Activated CD8-positive, alpha-beta memory T cell treated with anti-CD3 and anti-CD28 coated beads, Interleukin-2, amount 50 U/mL, for 4 hours (primary cell): ENCODE measurements around the gene XRN2.
"Not testable (repeated sequence)": the region's sequence is repeated elsewhere in the genome, so short reads cannot be mapped to it uniquely, and the experiment has no call there.

Experiments used
- DNase-seq: peaks from one replicate; pipeline ENCODE4 v3.0.0-alpha.2; 2020

The XRN2 gene

DNA sequence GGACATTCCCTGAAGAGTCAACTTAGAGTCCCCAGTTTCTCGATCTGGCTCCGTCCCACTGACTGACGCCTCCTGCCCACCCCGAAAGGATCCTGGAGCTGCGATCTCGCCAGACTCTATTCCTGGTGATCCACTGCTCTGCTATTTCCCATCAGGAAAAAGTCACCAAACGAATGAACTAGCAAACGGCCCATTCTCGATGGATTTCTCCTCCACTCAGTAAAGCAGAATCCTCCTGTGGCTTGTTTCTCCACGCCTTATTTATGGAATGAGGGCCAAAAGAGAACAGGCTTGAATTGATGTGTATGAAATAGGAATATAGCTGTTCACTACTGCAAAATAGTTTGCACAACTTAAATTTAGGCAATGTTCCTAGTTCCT, 88.8 kb downstream of the XRN2 start:
- no peak for DNase-seq

DNA sequence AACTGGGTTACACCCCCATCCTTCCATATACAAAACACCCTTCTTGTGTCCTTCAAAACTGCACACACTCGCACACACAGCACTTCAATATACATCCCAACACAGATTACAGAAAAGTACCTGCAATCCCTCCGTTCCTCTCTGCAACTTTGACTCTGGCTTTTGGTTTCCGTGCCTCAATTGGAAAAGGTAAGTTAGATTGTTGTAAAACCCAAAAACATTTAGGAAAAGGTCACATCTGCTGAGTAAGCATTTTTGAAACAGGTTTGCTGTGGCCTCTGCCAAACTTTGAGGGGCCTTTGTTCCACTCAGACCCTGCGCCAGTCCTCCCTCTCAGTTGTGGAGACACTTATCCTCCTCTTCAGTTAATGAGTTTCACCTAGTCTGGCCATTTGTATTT, 90.0 kb downstream of the XRN2 start:
- no peak for DNase-seq

DNA sequence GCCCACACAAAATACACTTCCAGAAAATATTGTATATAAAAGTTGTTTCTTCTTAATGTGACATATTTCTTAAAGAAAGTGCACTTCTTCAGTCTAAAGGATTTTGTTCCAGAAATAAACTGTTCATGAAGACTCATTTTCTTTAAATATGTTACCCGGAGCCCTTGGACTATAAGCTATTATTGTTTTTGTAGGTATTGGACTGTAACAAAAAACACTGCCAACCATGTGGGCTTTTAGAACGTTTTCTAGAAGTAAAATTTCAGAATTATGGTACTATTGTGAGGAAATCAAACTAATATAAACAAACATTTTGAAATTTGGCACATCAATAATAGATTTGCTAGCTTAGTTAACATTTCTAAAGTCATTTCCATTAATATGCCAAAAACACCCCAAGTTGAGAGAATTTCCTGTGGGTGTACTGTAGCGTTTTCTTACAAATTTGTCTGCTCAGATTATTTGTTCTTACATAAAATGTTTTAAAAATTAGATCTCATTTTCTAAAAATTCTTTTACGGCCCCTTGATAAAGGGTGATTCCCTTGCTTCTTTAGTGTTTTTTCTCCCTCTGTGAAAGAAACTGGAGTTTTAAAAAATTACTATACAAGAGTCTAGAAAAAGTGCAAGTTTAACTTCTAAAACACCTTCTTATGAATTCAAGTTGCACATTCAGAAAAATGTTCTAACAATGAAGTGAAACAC, 90.8 kb downstream of the XRN2 start:
- DNase-seq: no peak

DNA sequence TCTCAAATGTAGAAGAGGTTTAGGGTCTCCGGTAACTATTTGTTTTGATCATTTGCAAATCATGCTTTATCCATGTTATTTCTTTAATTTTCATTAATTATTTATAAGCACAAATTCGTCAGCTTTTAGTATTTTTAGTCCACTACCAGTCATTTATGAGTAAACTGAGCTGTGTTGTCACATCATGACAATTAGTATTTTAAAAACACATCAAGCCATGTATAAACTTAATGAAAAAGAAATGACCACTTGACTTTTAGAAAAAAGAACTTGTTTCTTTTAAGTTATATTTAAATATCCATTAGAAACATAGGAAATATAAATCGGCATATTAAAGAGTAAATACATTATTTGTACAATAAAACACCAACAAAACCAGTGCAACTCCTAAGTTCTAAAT, 91.4 kb downstream of the XRN2 start:
- DNase-seq: no peak

DNA sequence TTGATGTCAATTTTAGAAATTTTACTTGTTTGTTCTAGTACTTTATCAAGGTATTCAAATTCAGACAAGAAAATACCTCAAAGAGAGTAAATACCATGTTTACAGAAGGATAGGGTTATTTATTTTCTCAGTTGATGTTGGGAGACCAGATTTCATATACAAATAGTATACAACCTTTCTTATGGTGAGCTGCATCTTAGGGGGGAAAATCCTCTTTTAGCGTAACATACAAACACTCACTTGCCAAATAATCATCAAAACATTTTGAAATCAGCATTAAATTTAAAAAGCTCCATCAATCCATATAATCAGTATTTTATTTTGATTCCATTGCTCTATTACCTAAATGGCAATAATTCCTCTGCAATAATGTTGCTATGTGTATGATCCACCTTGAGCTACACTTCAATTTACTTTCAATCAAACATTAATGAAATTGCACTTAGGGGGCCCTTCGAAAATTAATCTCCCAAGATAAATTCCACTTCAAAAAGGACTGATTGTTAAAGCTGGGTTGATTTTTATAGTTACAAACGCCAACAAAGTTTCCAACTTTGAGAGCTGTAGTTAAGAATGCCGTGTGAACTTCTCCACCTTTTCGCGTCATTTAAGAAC, 92.0 kb downstream of the XRN2 start:
- DNase-seq: no peak

DNA sequence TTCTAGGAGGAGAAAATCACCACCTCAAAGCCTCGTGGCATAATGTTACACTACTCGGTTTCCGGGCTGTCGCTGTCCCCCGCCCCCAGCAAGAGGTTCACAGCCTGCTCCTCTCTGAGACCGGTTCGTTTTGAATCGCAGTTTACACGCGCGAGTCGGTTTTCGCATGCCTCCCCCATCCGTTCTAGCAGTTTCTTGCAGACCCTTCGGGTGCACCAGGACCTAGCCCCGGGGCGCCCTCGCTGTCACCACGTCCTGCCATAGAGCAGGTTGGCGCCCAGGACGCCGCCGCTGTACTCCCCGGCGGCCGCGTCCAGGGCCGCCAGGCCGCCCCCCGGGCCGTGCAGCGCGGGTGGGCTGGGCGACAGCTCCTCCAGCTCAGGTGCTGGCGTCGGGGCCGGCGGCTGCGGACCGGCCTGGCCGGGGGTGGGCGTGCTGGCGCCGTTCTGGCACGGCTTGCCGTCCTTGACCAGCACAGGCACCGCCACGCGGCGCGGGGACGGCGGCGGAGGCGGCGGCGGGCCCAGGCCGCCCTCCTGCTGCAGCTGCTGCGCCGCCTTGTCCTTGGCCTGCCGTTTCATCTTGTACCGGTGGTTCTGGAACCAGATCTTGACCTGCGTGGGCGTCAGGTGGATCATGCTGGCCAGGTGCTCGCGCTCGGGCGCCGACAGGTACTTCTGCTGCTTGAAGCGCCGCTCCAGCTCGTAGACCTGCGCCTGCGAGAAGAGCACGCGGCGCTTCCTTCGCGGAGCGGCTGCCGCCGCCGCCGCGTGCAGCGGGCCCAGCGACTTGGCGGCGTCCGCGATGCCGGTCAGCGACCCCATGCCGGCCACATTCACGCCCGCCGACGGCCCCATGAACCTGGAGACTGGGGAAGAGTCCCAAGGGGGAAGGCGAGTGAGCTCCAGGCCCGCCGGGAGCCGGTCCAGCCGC, 92.8 kb downstream of the XRN2 start:
- peak; percentile 56 for DNase-seq

DNA sequence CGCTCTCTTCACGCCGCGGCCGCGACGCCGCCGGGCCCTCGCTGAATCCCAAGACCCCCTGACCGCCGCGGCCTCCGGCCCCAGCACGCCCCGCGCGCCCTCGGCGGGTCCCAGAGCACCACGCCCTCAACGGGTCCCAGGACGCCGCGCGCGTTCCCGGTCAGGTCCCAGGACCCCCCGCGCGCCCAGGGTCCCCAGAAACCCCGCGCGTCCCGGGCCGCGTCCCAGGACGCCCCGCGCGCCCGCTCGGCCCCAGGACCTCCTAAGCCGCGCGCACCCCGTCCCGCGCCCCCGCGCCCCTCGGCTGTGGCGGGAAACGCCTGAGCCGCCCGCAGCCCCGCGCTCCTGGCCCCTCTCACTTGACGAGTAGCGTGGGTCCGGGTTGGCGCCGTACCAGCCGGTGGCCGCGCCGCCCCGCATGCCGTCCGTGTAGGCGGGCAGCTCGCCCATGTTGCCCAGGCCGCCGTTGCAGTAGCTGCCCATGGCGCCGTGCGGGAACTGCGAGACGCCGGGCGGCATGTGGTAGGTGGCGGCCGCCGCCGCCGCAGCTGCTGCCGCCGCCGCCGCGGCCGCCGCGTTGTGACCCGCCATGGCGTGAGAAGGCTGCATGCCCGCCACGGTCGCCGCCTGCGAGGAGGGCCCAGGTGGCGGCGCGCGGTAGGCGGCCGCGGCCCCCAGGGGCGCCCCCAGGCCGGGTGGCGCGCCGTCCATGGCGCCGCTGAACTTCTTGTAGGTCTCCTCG, 93.6 kb downstream of the XRN2 start:
- no peak for DNase-seq

DNA sequence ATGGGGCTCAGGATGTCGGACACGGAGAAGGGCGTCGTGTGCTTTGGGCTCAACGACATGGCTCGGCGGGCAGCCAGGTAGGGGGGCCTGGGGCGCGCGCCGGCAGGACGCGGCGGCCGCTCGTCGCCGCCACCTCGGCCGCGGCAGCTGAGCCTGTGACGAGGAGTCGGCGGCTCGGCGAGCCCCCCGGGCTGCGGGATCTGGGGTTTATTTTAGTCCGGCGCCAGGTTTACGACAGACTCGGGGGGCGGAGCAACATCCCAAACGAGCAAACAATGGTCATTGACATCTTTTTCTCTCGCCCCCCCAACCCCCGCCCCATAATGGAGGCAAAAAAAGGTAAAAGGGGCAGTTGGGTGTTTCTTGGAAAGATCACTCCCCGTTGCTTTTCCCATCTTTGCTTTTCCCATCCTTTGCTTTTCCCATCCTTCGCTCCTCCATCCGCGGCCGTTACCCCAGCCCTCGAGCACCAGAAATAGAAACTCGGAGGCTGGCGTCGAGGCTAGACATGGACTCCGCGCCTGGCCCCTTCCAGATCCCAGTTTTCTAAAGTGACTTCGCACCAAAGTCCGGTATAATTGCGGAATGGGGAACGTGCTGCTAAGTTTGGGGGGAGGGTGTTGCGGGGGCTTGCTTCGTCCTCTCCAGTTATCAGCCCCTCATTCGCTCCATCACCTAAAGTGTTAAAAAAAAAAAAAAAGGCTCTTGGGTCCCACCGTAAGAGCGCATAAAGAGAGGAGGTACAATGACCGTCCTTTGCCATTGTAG, 94.4 kb downstream of the XRN2 start, which contains the start of gene NKX2-4:
Gene NKX2-4 (minus strand): TSS at position 186 of the 768 bp plus-strand sequence. CDS start 127 bp downstream, at position 59.
- no peak for DNase-seq

DNA sequence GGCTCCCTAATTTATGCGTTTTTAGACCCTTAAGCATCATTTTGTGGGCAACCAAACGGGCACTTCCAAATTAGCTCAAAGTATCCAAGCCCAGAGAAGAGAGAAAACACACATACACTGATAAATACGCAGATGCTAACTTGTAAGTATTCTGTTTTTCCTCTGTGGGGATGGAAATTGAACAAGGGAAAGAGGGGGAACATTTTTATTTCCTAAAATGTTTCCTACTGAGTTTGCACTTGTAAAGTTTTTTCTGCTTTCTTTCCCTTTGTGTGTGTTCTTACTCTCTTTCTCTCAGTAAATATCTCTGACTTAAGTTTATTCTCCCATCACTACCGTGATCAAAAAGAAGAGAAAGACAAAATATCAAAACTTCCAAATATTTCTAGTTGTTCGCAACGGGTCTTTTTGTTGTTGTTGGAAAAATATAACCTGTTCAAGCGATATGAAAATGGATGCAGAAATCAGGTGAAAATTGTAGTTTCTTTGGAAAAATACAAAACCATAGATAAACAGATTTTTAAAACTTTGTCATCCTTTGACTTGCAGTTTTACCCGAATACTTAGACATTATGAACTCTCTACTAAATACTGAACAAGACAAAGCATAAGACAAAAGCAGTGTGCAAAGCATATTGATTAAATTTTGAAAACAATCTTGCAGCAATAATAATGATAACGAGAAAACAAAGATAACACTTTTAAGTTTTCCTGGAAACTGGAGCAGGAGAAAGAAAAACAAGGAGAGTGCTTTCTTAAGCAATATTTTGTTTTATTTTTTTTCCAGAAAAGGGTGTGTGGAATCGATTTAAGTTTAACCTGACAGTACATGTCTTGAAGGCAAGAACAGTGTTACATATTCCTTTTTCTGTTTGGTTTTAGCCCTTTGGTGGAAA, 95.2 kb downstream of the XRN2 start:
- DNase-seq: no peak

DNA sequence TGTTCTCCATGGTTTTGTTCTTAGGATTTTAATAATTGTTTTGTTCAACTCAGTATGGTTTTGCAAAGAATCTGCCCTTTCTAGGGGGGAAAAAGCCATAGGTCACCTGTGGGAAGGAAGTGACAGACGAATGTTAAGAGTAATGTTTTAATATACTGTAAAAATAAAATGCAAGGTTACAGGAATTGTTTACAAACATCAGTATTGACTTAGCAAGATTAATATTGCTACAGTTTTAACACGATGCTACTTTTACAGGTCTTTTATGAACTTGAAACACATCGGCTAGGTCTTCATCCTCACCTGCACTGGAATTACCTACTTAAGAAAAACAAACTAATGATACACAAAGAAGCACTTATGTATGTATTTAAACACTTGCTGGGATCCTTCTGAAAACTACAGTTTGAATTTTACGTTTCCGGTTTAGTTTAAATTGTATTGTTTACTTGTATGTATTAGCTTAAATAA, 95.9 kb downstream of the XRN2 start:
- no peak for DNase-seq

DNA sequence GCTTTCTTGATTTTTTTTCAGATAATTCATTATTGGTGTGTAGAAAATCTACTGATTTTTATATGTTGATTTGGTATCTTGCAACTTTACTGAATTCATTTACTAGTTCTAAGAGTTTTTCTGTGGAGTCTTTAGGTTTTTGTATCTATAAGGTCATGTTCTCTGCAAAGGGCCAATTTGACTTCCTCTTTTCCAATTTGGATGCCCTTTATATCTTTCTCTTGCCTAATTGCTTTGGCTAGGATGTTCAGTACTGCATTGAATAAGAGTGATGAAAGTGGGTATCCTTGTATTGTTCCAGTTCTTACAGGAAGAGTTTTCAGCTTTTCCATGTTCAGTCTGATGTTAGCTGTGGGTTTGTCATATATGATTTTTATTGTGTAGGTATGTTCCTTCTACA, 108.6 kb downstream of the XRN2 start:
- no peak for DNase-seq

DNA sequence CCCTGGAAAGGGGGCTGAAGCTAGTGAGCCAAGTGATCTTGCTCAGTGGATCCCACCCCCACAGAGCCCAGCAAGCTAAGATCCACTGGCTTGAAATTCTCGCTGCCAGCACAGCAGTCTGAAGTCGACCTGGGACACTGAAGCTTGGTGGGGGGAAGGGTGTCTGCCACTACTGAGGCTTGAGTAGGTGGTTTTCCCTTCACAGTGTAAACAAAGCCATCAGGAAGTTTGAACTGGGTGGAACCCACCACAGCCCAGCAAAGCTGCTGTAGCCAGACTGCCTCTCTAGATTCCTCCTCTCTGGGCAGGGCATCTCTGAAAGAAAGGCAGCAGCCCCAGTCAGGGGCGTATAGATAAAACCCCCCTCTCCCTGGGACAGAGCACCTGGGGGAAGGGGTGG, 110.9 kb downstream of the XRN2 start:
- DNase-seq: not testable (repeated sequence)

DNA sequence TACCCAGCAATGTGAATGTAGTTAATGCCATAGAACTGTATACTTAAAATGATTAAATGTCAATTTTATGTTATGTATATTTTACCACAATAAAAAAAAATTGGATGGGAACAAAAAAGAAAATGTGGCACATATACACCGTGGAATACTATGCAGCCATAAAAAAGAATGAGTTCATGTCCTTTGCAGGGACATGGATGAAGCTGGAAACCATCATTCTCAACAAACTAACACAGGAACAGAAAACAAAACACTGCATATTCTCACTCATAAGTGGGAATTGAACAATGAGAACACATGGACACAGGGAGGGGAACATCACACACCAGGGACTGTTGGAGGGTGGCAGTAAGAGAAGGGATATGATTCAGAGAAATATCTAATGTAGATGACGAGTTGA, 116.0 kb downstream of the XRN2 start:
- DNase-seq: not testable (repeated sequence)

DNA sequence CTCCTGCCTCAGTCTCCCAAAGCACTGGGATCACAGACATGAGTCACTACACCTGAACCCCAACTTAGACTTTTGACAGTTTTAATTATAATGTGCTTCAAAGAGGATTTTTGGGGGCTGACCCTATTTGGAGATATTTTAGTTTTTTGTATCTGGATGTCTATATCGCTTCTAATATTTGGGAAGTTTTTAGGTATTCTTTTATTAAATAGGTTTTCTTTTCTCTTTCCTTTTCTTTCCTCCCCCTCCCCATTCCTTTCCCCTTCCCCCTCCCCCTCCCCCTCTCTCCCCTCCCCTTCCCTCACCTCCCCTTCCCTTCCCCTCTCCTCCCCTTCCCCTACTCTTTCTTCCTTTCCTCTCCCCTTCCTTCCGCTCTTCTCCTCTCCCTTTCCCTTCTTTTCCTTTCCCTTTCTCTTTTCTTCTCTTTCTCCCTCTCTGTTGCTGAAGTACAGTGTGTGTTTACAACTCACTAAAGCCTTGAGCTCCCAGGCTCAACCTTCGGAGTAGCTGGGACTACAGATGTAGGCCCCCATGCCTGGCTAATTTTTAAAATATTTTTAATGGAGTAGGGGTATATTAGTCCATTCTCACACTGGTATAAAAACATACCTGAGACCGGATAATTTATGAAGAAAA, 118.6 kb downstream of the XRN2 start:
- no peak for DNase-seq

DNA sequence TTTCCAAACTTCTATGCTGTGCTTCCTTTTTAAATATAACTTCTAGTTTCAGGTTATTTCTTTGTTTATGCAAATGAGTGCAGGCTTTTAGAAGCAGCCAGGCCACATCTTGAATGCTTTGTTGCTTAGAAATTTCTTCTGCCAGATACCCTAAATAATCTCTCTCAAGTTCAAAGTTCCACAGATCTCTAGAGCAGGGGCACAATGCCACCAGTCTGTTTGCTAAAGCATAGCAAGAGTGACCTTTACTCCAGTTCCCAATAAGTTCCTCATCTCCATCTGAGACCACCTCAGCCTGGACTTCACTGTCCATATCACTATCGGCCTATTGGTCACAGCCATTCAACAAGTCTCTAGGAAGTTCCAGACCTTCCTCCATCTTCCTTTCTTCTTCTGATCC, 120.6 kb downstream of the XRN2 start:
- DNase-seq: not testable (repeated sequence)

DNA sequence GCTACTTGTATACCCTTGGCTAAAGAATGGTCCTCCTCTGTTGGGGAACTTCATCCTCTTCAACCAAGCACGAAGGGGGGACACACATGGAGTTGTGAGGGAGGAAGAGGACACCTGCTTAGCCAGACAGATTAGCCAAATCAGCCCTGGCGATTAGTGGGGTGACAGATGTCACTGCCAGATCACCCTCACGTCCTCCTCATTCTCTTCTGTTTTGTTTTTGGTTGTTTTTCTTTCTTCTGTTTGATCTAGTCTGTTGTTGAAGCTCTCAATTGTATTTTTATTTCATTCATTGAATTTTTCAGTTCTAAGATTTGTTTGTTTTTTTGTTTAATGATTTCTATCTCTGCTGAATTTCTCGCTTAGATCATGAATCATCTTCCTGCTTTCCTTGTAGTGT, 121.7 kb downstream of the XRN2 start:
- DNase-seq: no peak

DNA sequence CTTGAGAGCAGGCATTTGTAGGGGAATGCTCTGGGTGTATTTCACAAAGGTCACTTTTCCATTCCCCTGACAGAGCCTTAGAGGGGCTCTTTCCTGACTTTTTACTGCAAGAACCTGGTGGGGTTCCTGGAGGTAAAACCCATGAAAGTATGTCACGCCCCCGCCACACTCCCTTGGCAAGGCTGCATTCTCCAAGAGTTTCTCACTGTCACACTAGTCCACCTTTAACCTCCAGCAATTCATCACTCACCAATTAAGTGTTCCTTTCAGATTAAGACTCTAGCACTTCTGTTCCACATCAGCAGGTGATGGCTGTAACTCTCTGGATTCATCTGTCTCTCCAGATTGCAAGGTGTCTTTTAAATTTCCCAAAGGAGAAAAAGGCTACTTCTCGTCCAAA, 126.9 kb downstream of the XRN2 start:
- no peak for DNase-seq

DNA sequence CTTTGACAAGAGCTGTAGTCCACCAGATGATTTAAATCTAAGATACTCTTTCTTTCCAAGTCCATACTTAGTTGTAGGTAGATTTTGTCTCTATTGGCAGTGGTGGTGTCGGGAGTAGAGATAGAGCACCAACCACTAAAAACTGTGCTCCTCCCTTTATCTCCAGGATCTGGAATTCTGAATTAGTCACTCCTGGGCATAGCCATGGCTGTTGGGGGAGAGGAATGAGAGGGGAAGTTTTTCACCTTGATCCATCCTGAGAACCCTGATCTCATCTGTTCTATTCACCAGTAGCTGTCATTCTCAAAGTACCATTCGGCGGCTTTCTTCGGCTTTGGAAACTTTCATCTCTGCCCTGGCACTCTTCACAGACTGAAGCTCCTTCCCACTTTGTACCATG, 129.8 kb downstream of the XRN2 start:
- no peak for DNase-seq

DNA sequence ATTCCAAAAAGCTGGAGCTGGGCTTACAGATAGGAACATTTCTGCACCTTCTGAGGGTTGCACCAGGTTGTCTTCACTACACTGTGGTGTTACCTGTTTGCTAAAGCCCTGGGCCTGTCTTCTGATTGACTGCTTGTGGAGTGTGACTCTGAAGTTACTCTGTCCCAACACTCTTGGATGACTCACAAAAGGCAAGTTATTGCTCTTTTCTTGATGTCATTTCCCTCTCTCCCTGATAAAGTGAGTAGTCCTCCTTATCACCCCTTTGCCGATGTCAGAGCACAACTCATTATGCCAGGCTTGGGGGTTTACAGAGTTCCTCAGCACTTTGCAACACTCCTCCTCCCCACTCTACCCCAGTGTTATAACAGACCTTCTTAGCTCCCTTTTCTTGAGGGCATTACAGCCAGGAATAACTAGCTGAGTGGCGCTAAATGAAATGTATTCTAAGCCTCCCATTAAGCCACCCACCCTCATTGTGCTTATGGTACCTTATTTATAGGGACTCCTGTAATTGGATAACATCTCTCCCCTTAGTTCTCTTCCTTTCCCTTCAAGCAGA, 130.3 kb downstream of the XRN2 start:
- no peak for DNase-seq

DNA sequence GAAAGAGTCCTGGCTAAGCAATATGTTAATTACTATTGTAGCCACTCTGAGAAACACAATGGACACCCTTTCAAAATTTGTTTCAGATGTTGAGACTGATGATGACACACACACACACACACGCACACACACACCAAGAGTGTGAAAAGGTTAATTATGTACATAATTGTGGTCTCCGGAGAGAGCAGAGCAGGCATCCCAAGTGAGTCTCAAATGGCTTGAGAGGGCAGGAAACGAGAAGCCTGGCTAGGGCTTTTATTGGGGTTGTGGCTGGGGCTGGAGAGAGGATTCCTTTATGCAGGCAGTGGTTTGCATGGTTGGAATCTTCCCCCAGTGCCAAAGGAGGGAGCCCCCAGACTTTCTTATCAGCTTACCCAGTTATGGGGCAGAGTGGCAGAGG, 132.4 kb downstream of the XRN2 start:
- no peak for DNase-seq
